Amniotic stem cell (primary cell): Measurements from ENCODE around the gene HS6ST3.

Experiments used
- DNase-seq: peaks from one replicate; lab custom pipeline; 2025; lab: John Stamatoyannopoulos, UW

Gene HS6ST3

DNA sequence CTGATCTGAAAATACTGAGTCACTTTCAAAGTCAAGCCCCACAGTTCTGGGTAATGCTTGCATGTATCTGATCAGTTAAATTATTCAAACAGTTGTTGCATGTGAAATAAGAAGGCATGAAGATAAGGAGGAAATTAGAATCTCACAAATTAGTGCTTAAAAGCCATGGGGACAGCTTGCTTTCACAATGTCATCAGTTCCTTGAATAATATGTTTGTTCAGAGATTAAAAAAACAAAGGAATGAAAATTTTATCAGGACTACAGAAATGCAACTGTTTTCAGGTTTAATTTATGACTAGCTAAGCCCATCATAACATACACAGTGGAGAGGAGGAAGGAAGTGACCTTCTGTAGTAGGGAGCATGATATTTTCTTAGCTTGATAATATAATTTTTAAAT lies 754.3 kb downstream of the HS6ST3 start:
- DNase-seq = no peak

DNA sequence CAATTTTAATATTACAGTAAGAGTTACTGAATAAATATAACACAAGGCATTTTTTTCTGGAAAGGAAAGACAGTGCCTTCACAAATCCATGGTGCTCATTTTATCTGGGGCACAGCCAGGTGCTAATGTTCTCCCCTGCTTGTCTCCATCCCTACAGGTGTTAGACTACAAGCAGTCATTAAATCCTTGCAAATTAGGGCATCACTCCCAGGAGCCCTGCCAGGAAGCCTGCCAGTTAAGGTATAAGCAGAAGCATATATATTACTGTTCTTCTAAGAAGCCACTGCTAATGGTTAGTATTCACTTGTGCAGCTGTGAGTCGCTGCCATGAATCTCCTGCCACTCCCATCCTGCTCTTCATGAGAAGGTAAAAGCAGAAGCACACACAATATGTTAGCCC lies 754.7 kb downstream of the HS6ST3 start:
- no peak for DNase-seq

DNA sequence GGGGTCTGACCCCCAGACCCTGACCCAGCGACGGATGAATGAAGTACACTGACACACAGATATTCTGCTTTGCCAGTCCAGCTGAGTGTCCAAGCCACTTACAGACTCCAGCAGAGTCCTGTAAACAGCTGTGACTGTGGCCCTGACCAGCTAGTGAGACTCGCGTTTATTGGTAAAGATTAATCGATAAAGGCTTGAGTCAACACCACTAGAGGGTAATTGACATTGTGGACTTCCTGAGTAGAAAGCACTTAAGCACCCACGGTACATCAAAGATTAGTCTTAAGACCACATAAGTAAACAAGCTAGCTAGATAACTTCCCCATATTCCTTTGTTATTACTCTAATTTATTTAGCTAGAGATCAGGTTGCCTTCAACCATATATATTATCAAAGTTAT lies 758.4 kb downstream of the HS6ST3 start:
- no peak for DNase-seq

DNA sequence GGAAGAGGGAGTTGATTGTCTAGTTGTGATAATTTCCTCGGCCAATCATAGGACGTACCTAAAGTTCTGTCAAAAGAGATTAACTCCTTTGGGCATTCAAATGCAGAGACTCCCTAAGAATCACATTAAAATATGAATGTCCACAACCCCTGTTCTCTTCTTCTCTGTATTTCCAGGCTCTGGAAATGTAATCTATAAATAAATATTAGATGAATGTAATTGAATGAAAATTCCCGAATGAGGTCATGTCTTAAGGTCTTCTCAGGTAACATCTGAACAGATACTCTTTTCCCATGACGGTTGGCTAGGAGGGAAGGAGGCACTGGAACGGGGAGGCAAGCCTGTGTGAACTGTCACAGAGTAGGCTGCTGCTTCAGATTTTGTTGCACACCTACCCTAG lies 759.2 kb downstream of the HS6ST3 start:
- DNase-seq = no peak

DNA sequence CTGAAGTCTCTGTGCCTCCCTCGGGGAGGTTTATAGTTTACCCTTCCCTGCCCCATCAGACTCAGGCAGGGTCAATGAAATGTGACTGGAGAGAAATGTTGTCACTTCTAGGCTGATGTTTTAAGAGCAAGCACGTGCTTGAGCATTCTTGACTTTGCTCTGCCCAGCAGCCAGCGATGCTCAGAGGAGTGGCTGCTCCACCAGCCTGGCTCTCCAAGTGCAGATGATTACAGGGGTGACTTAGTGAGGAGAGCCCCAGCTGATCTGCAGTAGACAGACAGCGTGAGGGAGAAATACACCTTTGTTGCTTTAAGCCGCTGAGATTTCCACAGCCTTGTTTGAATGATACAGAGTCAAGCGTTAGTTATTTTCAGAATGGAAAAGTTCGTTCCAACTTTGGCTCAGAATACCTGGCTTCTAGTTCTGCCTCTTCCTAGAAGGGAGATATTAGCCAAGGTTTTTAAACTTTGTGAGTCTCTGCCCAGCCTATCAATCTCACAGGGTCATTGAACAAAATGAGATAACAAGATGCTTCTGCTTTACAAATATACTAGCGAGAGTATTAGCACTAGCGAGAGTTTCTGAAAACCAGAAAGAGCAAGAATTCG lies 760.7 kb downstream of the HS6ST3 start:
- DNase-seq = no peak

DNA sequence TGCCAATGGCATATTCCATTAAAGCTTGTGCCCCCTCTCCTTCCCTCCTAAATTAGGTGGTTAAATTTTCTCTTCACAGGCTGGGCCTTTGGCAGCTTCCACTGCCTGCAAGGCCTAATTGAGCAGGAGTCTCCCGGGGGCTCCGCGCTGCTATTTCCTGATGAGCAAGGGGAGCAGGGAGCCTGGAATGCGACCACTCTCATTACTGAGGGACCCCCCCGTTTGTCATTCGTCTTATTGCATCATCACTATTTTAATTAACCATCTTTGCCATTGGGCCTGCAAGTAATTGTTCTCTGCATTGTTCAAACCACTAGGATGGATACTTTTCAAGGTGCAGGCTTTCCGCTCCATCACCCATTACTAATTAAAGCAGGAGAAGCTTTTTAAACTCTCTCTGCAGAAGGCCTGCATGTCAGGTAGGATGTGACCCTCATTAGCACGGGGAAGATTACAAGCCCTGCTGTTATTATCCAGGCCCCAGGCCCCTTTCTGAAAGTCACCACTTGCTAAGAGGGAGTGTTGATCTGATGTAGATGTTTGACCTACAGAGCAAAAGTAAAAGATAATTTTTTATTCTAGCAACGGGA lies 762.0 kb downstream of the HS6ST3 start:
- DNase-seq = no peak

DNA sequence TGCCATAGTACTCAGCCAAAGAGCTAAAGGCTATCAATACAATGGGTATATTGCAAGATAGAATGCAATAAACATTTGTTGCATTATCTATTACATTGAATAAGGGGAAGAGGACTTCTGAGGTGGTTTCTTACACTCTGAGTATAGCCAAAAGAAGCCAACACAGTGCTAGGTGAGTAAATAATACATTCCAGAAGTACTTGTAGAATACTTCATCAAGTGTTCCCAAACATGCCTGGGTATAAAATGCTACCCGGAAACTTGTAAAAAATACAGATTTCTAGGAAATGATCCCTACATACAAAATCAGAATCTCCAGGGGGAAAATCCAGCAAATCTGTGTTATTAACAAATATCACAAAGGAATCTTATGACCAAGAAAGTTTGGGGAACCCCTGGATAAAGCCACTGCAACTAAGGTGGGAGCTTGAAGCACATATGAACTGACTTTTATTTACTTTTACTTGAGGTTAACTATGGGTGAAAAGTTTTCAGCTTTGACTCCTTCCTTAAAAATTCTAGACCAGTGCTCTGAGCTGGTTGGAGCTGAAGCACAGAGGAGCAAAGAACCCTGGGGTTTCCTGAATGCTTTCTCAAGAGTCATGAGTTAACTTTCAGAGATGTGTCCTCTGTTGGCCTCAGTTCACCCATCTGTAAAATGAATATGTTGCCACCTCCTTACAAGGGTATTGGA lies 768.4 kb downstream of the HS6ST3 start:
- DNase-seq = no peak

DNA sequence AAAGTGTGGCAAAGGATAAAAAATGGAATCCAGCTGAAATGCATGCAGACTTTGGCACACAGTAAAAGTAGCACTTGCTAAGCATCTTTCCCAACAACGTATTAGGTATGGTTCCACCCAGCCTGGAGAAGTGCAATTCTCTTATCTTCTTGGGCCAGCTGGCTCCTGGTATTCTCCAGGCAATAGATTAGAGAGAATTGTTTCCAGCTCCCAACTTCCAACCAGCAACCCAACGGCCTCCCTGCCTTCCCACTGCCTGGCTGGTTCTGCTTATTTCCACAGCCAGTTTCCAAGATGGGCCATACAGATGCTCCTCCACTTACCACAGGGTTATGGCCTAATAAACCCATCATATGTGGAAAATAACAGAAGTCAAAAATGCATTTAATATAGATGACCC lies 771.0 kb downstream of the HS6ST3 start:
- no peak for DNase-seq

DNA sequence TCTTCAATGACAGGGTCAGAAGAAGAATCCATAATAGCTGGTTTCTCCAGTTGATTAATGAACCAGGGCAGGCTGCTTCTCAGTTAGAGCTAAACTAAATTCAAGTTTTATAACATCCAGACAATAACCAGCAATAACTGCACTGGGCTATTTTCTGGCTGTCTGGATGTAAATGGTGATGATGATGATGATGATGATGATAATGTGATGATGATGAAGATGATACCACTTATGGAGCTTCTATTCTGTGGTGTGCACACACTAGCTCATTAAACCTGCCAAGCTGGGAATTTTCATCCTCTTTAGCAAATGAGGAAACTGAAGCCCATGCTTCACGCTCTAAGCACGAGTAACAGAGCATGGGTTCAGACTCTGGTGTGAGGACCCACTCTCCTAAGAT lies 772.2 kb downstream of the HS6ST3 start:
- no peak for DNase-seq

DNA sequence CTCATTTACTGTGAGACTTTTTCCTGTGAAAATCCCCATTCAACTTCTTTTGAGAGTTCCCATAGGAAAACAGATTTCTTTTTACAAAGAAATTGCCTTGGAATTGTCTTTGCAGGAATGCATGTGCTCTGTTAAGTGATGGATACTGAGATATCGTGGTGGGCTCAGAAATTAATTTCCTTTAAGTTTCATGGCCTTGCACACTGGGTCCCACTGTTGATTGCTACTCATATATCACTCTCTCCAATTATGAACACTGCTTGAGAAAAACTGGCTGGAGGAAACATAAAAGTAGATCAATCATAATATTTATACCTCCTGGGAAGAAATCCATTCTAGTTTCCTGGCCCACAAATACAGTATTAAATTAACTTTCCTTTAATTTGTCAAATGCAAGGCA lies 773.1 kb downstream of the HS6ST3 start:
- no peak for DNase-seq

DNA sequence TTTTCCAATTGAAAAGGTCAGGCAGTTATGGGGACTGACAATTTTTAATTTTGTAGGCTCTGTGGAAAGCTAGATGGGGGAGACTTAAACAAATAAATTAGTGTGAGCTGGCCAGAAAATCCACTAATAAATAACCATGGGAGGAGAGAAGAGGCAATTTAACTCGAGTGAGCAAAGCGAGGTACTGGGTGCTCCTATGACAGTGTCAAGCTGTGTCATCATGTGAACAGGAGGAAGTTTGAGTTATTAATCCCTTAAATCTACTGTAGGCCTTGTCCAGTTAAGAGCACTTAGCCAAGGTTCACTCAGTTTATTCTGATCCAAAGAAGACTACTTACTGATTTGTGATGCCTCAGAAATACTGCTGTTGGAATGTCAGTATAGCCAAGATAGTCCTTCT lies 781.6 kb downstream of the HS6ST3 start:
- no peak for DNase-seq

DNA sequence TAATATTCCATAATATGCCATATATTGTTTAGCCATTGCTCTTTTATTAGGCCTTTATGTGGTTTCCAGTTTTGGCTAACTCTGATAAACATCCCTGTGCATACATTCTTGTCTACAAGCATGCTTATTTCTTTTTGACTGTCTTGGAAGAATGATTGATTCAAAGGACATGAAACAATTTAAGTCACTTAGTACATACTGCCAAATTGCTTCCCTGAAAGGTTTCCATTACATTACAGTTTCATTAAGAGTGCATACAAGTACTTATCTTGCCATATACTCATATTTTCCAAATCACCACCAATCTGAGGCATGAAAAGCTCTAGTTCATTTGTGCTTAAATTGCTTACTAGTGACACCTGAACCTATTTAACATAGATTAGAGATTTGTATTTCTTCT lies 790.5 kb downstream of the HS6ST3 start:
- no peak for DNase-seq
